Mesenchymal stem cell (in vitro differentiated cells and primary cell): ENCODE results near the gene CNIH1.
"Not testable (repeated sequence)": the region's sequence is repeated elsewhere in the genome, so short reads cannot be mapped to it uniquely, and the experiment has no call there.

ENCODE experiments used
- DNase-seq: peaks from one replicate; pipeline ENCODE4 v3.0.0-alpha.2; 2013
- H2AFZ ChIP-seq: one replicate; pipeline ENCODE4 v1.6.1; 2013; ENCODE audit warnings: low read depth, mild to moderate bottlenecking, control low read depth, inconsistent platforms, low read length, moderate library complexity
- H2AK5ac ChIP-seq: 2 replicates; pipeline ENCODE4 v1.6.1; 2013; ENCODE audit warnings: low read length, moderate library complexity, mild to moderate bottlenecking, inconsistent platforms; ENCODE audit not compliant: severe bottlenecking
- H2BK120ac ChIP-seq: one replicate; pipeline ENCODE4 v1.6.1; 2013; ENCODE audit warnings: low read depth, mild to moderate bottlenecking, inconsistent platforms, low read length, moderate library complexity
- H2BK12ac ChIP-seq, 2 experiments: one replicate each; pipeline ENCODE4 v1.6.1; 2013; ENCODE audit warnings: inconsistent platforms in 2 of 2, low read length in 2 of 2, mild to moderate bottlenecking in 2 of 2, moderate library complexity in 2 of 2, control low read depth in 1 of 2
- H2BK15ac ChIP-seq: one replicate; pipeline ENCODE4 v1.6.1; 2013; ENCODE audit warnings: mild to moderate bottlenecking, low read depth, inconsistent platforms; ENCODE audit not compliant: poor library complexity, severe bottlenecking
- H2BK5ac ChIP-seq: 2 replicates; pipeline ENCODE4 v1.6.1; 2013; ENCODE audit warnings: low read depth, mild to moderate bottlenecking, low read length, control low read depth, inconsistent platforms; ENCODE audit not compliant: poor library complexity, severe bottlenecking
- H3K14ac ChIP-seq, 2 experiments: one replicate each; pipeline ENCODE4 v1.6.1; 2013; ENCODE audit warnings: inconsistent platforms in 2 of 2, low read length in 2 of 2, control low read depth in 1 of 2, mild to moderate bottlenecking in 1 of 2, moderate library complexity in 1 of 2
- H3K18ac ChIP-seq, 2 experiments: one replicate each; pipeline ENCODE4 v1.6.1; 2013; ENCODE audit warnings: inconsistent platforms in 2 of 2, low read length in 2 of 2, control low read depth in 1 of 2, low read depth in 1 of 2, mild to moderate bottlenecking in 1 of 2
- H3K23ac ChIP-seq, 2 experiments: one replicate each; pipeline ENCODE4 v1.6.1; 2013; ENCODE audit warnings: inconsistent platforms in 2 of 2, low read length in 2 of 2, mild to moderate bottlenecking in 2 of 2, moderate library complexity in 2 of 2, control low read depth in 1 of 2
- H3K27ac ChIP-seq: 2 replicates; pipeline ENCODE4 v1.5.1; 2013; ENCODE audit warnings: mild to moderate bottlenecking, moderate library complexity, low read length, control low read depth, inconsistent platforms; ENCODE audit not compliant: poor library complexity, severe bottlenecking
- H3K27me3 ChIP-seq, 2 experiments: 2 replicates each; pipeline versions ENCODE4 v1.6.1 to v1.7.0; 2013; ENCODE audit warnings: low read length in 2 of 2, mild to moderate bottlenecking in 2 of 2, moderate library complexity in 2 of 2, control low read depth in 1 of 2, inconsistent platforms in 1 of 2; ENCODE audit not compliant: control insufficient read depth in 1 of 2, insufficient read depth in 1 of 2
- H3K36me3 ChIP-seq, 2 experiments: 2 replicates each; pipeline versions ENCODE4 v1.6.1 to v1.7.0; 2013; ENCODE audit warnings: low read length in 2 of 2, control low read depth in 1 of 2, inconsistent platforms in 1 of 2, low read depth in 1 of 2, mild to moderate bottlenecking in 1 of 2; ENCODE audit not compliant: insufficient read depth in 2 of 2, control insufficient read depth in 1 of 2
- H3K4ac ChIP-seq, 2 experiments: one replicate each; pipeline ENCODE4 v1.6.1; 2013; ENCODE audit warnings: inconsistent platforms in 2 of 2, low read length in 2 of 2, mild to moderate bottlenecking in 2 of 2, moderate library complexity in 2 of 2, control low read depth in 1 of 2, low read depth in 1 of 2
- H3K4me1 ChIP-seq: 2 replicates; pipeline ENCODE4 v1.6.1; 2013; ENCODE audit warnings: low read depth, low read length, control low read depth; ENCODE audit not compliant: control insufficient read depth, insufficient read depth
- H3K4me2 ChIP-seq: 2 replicates; pipeline ENCODE4 v1.6.1; 2013; ENCODE audit warnings: low read length, mild to moderate bottlenecking, inconsistent platforms; ENCODE audit not compliant: poor library complexity, severe bottlenecking
- H3K4me3 ChIP-seq, 2 experiments: 2 replicates each; pipeline versions ENCODE4 v1.5.1 to v1.7.0; 2013; ENCODE audit warnings: low read length in 2 of 2, mild to moderate bottlenecking in 2 of 2, control low read depth in 1 of 2, low read depth in 1 of 2; ENCODE audit not compliant: insufficient read depth in 1 of 2
- H3K79me1 ChIP-seq: replicated peaks from 2 replicates; pipeline ENCODE4 v1.6.1; 2013; ENCODE audit warnings: mild to moderate bottlenecking, control low read depth, low read length, inconsistent platforms; ENCODE audit not compliant: poor library complexity, severe bottlenecking
- H3K9ac ChIP-seq: 2 replicates; pipeline ENCODE4 v1.7.0; 2013; ENCODE audit warnings: mild to moderate bottlenecking, low read length, moderate library complexity
- H3K9me3 ChIP-seq: 2 replicates; pipeline ENCODE4 v1.7.0; 2013; ENCODE audit warnings: mild to moderate bottlenecking, low read length; ENCODE audit not compliant: control insufficient read depth
- H4K8ac ChIP-seq: one replicate; pipeline ENCODE4 v1.6.1; 2013; ENCODE audit warnings: inconsistent platforms, mild to moderate bottlenecking, low read length, moderate library complexity
- H4K91ac ChIP-seq: one replicate; pipeline ENCODE4 v1.6.1; 2013; ENCODE audit warnings: mild to moderate bottlenecking, low read length, inconsistent platforms
- WGBS: methylation state at CpG from one replicate; pipeline ENCODE4 v1.1.7; 2013; ENCODE audit warnings: mixed read lengths; 5-methylcytosine and 5-hydroxymethylcytosine counted together

Gene CNIH1

DNA sequence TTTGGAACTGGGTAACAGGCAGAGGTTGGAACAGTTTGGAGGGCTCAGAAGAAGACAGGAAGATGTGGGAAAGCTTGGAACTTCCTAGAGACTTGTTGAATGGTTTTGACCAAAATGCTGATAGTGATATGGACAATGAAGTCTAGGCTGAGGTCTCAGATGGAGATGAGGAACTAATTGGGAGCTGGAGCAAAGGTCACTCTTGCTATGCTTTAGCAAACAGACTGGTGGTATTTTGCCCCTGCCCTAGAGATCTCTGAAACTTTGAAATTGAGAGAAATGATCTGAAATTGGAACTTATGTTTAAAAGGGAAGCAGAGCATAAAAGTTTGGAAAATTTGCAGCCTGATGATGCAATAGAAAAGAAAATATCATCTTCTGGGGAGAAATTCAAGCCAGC is 17.4 kb upstream of the CNIH1 start:
- H2AFZ ChIP-seq, H3K9ac ChIP-seq, H3K23ac ChIP-seq, H2BK5ac ChIP-seq, H3K4me2 ChIP-seq, H2AK5ac ChIP-seq, H3K18ac ChIP-seq, H3K4me1 ChIP-seq, H3K27ac ChIP-seq, DNase-seq, H3K4me3 ChIP-seq, H3K9me3 ChIP-seq, H3K79me1 ChIP-seq, H2BK120ac ChIP-seq, H4K91ac ChIP-seq, H3K4ac ChIP-seq, H2BK12ac ChIP-seq, H4K8ac ChIP-seq, H3K36me3 ChIP-seq, H3K14ac ChIP-seq, H3K27me3 ChIP-seq, H2BK15ac ChIP-seq: not testable (repeated sequence)

DNA sequence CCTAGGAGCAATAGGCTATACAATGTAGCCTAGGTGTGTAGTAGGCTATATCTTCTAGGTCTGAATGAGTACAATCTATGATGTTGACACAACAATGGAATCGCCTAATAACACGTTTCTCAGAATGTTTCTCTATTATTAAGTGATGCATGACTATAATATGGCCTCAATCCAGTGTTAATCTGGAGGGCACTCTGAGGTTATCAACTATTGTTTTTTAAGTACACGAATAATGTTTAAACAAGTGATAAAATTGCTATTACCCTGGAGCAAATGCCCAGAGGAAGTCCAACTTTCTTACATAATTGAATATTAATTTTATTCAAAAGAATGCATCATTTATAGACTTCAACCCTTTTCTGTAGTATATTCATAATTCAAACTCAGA is 16.4 kb upstream of the CNIH1 start:
- Histone ChIP-seq H3K23ac (no peak overlapping the region), H4K8ac (no peak overlapping the region)

DNA sequence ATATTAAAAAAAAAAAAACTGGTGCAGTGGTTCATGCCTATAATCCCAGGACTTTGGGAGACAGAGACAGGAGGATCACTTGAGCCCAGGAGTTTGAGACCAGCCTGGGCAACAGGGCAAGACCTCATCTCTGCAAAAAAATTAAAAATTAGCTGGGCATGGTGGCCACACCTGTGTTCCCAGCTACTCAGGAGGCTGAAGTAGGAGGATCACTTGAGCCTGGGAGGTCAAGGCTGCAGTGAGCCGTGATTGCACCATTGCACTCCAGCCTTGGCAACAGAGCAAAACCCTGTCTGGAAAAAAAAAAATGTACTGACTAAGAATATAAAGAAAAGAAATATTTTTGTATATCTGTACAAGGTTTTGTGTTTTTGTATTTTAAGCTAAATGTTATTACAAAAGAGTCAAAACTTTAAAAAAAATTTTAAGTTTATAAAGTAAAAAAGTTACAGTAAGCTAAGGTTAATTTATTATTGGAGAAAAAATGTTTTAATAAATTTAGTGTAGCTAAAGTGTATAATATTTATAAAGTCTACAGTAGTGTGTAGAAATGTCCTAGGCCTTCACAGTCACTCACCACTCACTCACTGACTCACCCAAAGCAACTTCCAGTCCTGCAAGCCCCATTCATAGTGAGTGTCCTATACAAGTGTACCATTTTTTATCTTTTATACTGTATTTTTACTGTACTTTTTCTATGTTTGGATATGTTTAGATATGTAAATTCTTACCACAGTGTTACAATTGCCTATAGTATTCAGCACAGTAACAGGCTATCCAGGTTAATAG is 15.8 kb upstream of the CNIH1 start:
- not testable (repeated sequence) for H3K18ac ChIP-seq, H2BK120ac ChIP-seq, H3K9ac ChIP-seq, H2AFZ ChIP-seq, H3K36me3 ChIP-seq, H3K79me1 ChIP-seq, H2BK5ac ChIP-seq, H3K4ac ChIP-seq, H2BK12ac ChIP-seq, H3K4me2 ChIP-seq, H3K14ac ChIP-seq, H4K91ac ChIP-seq, H2AK5ac ChIP-seq, DNase-seq, H3K23ac ChIP-seq, H3K4me1 ChIP-seq, H3K4me3 ChIP-seq, H3K27ac ChIP-seq, H3K9me3 ChIP-seq, H3K27me3 ChIP-seq, H2BK15ac ChIP-seq, H4K8ac ChIP-seq
- WGBS, result 100% methylated on average over 1 of the region's 1 CpG

More for the DNA sequence above, 16.4 kb upstream of the CNIH1 start:
- H2BK120ac ChIP-seq, result no peak overlapping the region
- no peak for DNase-seq
- no peak overlapping the region for H2BK15ac ChIP-seq
- no peaks in the 10 kb centered on the region for H3K36me3 ChIP-seq
- H3K18ac ChIP-seq, result no peak overlapping the region
- no peak overlapping the region for H2BK5ac ChIP-seq
- H3K27ac ChIP-seq, result no peak overlapping the region
- H3K79me1 ChIP-seq, result no peaks in the 10 kb centered on the region
- WGBS, result no CpG with 5 or more reads among the region's 3 CpGs
- H3K9ac ChIP-seq, result no peak overlapping the region
- H3K4me3 ChIP-seq, result no peak overlapping the region
- no peak overlapping the region for H3K14ac ChIP-seq
- no peak overlapping the region for H3K4ac ChIP-seq
- no peak overlapping the region for H3K4me2 ChIP-seq
- H3K4me1 ChIP-seq, result peaks cover 2% of the 10 kb centered on the region
- no peak overlapping the region for H2AK5ac ChIP-seq
- no peak overlapping the region for H2BK12ac ChIP-seq
- H3K27me3 ChIP-seq, result no peaks in the 10 kb centered on the region
- H4K91ac ChIP-seq, result no peak overlapping the region
- no peak overlapping the region for H2AFZ ChIP-seq
- H3K9me3 ChIP-seq, result no peaks in the 10 kb centered on the region

DNA sequence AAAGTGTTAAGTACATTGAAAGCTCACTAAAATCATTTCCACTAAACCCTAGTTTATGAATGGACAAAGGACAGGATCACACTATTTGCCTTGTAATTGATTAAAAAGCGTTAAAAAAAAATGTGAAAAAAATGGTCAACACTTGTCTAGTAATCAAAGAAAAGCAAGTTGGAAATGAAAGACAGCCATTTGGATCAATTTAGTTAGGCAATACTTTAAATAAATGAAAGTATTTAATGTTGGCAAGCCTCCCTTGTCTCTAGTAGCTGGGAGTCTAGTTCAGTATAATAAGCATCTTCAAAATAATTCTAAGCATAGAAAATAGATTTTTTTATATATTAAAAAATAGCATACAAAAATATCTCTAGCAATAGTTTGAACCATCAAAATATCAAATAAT is 14.2 kb upstream of the CNIH1 start:
- H4K8ac ChIP-seq, result no peak overlapping the region
- H3K4me1 ChIP-seq, result no peaks in the 10 kb centered on the region
- no peaks in the 10 kb centered on the region for H3K79me1 ChIP-seq
- no peaks in the 10 kb centered on the region for H3K27me3 ChIP-seq
- H2BK12ac ChIP-seq, result no peak overlapping the region
- H2BK15ac ChIP-seq, result no peak overlapping the region
- no peak overlapping the region for H3K14ac ChIP-seq
- no peak overlapping the region for H2BK120ac ChIP-seq
- H2AFZ ChIP-seq, result no peak overlapping the region
- no peak overlapping the region for H2BK5ac ChIP-seq
- no peaks in the 10 kb centered on the region for H3K36me3 ChIP-seq
- H4K91ac ChIP-seq, result no peak overlapping the region
- no peak overlapping the region for H2AK5ac ChIP-seq
- no peak overlapping the region for H3K18ac ChIP-seq
- H3K4me2 ChIP-seq, result no peak overlapping the region
- DNase-seq, result no peak
- no peak overlapping the region for H3K4me3 ChIP-seq
- H3K23ac ChIP-seq, result no peak overlapping the region
- no peak overlapping the region for H3K4ac ChIP-seq
- no peaks in the 10 kb centered on the region for H3K9me3 ChIP-seq
- no CpG with 5 or more reads among the region's 1 CpG for WGBS
- H3K27ac ChIP-seq, result no peak overlapping the region
- no peak overlapping the region for H3K9ac ChIP-seq
